HUDEP-2 (cell line): Measurements from ENCODE around the gene SCGB1C1.

Experiments used
- DNase-seq, 76 experiments: peaks; one replicate each; lab custom pipeline; 2025; ENCODE audit not compliant: unreplicated experiment in 76 of 76; lab: John Stamatoyannopoulos, UW

Gene SCGB1C1

GRCh38 chr11:216081-216974 lies 23.4 kb downstream of the SCGB1C1 start:
- DNase-seq: no peak

GRCh38 chr11:217704-218103 lies 24.8 kb downstream of the SCGB1C1 start:
- DNase-seq: peak in 2 of 76 experiments; percentile 11 to 14

- DNase-seq: no peak
Measured at GRCh38 chr11:218815-219593, 26.1 kb downstream of the SCGB1C1 start.

GRCh38 chr11:220641-221215 lies 27.9 kb downstream of the SCGB1C1 start:
- DNase-seq: peak in 37 of 76 experiments; percentile 8 to 92 (median 73)

GRCh38 chr11:221539-221938 lies 28.7 kb downstream of the SCGB1C1 start:
- DNase-seq: no peak

- DNase-seq: no peak
Measured at GRCh38 chr11:221998-222789, 29.3 kb downstream of the SCGB1C1 start.

GRCh38 chr11:223026-223789 lies 30.3 kb downstream of the SCGB1C1 start:
- DNase-seq: no peak

GRCh38 chr11:223884-224283 lies 31.0 kb downstream of the SCGB1C1 start:
- no peak for DNase-seq

- DNase-seq: no peak
Measured at GRCh38 chr11:224424-224823, 31.5 kb downstream of the SCGB1C1 start.

- DNase-seq: no peak
Measured at GRCh38 chr11:225734-226453, 33.0 kb downstream of the SCGB1C1 start.

GRCh38 chr11:227824-228379 lies 35.0 kb downstream of the SCGB1C1 start:
- DNase-seq: no peak

GRCh38 chr11:230431-230830 lies 37.6 kb downstream of the SCGB1C1 start:
- DNase-seq: no peak

- DNase-seq: no peak
Measured at GRCh38 chr11:232783-233565, 40.1 kb downstream of the SCGB1C1 start.

- no peak for DNase-seq
Measured at GRCh38 chr11:235180-235579, 42.3 kb downstream of the SCGB1C1 start.

GRCh38 chr11:235609-235996 lies 42.7 kb downstream of the SCGB1C1 start:
- peak in 2 of 76 experiments; percentile 5 to 49 for DNase-seq

GRCh38 chr11:235997-236773 lies 43.3 kb downstream of the SCGB1C1 start, which contains the start of gene SIRT3:
TSS of gene SIRT3 (minus strand) at chr11:236342. CDS start at chr11:236328, 14 bp downstream.
- peak in 74 of 76 experiments; percentile 12 to 89 (median 74) for DNase-seq
